ENCODE results near the gene CCDC188. TPM values are rescaled to one million over a fixed set of nuclear protein-coding genes. Genes with fewer than 3 reads are reported as not detected.

The CCDC188 gene
- total RNA-seq, 1 experiment from 2014 or later: not detected

DNA sequence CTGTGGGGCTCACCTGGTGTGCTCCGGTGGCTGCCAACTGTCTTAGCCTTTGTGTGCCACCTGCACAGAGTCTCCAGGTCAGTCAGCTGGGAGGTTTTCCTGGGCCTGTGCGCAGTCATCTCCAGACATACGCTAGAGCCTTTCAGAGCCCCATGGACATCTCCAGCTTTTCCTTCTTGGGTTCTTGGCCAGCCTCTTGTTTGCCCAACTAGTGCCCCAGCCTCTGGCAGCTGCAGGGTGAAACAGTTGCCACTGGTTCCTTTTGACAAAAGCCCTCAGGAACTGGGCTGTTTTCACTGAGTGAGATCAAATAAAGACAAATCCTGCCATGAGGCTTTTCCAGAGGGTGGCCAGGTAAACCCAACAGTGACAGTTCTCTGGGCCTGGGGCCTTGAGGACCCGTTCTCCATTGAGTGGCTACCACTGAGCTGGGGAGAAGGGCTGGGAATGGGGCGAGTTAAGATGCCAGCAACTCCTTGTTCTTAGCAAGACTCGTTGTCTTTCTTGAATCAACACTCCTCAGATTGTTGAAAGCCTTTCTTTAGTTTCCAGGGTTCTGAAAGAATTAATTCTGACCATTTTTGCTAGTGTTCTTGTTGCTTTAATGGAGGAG lies 51.6 kb downstream of the CCDC188 start:
- ChIA-PET CTCF (no interaction called here), POLR2A (ENCODE audit: low non-redundant PET) (no interaction called here)
- peaks cover 90% of the 10 kb centered on the region for H3K36me3 ChIP-seq (ENCODE audit: insufficient read depth, low read length, poor library complexity, severe bottlenecking)
- no peak for TF ChIP-seq EZH2 (IDR thresholded peaks at IDR 0.05; ENCODE audit: borderline replicate concordance, low read depth, low read length, poor library complexity, severe bottlenecking)
- no peak for DNase-seq (ENCODE audit: low spot score)
- no peak overlapping the region for H3K4me3 ChIP-seq (ENCODE audit: low read depth, low read length, poor library complexity, severe bottlenecking)
- no peak overlapping the region for H3K27ac ChIP-seq (ENCODE audit: low read depth, low read length, poor library complexity, severe bottlenecking)
- no peaks in the 10 kb centered on the region for H3K27me3 ChIP-seq (replicated peaks; ENCODE audit: insufficient read depth, low read depth, low read length, poor library complexity)
- intact Hi-C loops (cut with micrococcal nuclease; ENCODE audit: unreplicated experiment): no loop called here
- H3K4me1 ChIP-seq (ENCODE audit: insufficient read depth, low read length, poor library complexity, severe bottlenecking): no peaks in the 10 kb centered on the region
- BruUV-seq (replicated peaks): no TSS peak
- H3K9me3 ChIP-seq (ENCODE audit: low read depth, low read length, poor library complexity, severe bottlenecking): no peaks in the 10 kb centered on the region

Small RNA genes lying within 50 kb of the gene (microRNA-seq; reads per million reads assigned to microRNA genes)
- gene MIR6816: not detected

Other genes starting within 250 kb of the CCDC188 start
- 87.8 and 98.6 TPM in 2 replicates for gene COMT, start 209.3 kb downstream of the CCDC188 start, total RNA-seq (2021)
- 25.2 and 32.6 TPM in 2 replicates for gene TXNRD2, start 209.2 kb downstream of the CCDC188 start, total RNA-seq (2021)
- gene ARVCF, start 134.2 kb downstream of the CCDC188 start, total RNA-seq (2021): 11.1 and 17.2 TPM in 2 replicates
- gene TANGO2, start 129.9 kb downstream of the CCDC188 start, total RNA-seq (2021): 17.7 and 21.5 TPM in 2 replicates
- gene DGCR8, start 70.8 kb downstream of the CCDC188 start, total RNA-seq (2021): 63.2 and 74.8 TPM in 2 replicates
- gene RANBP1, start 35.0 kb downstream of the CCDC188 start, total RNA-seq (2021): 501 and 509 TPM in 2 replicates
- gene TRMT2A, start 33.8 kb downstream of the CCDC188 start, total RNA-seq (2021): 68.1 and 71.1 TPM in 2 replicates
- 58.8 and 60.2 TPM in 2 replicates for gene ZDHHC8, start 19.3 kb downstream of the CCDC188 start, total RNA-seq (2021)
- gene RTN4R, start 117.3 kb upstream of the CCDC188 start, total RNA-seq (2021): 9.6 and 9.9 TPM in 2 replicates
- gene DGCR6L, start 169.0 kb upstream of the CCDC188 start, total RNA-seq (2021): 50.7 and 59.7 TPM in 2 replicates
- 37.2 and 37.7 TPM in 2 replicates for gene ZNF74, start 243.1 kb upstream of the CCDC188 start, total RNA-seq (2021)

All from A673 (cell line).